Measurements from ENCODE around the gene ZNF138.

- TF ChIP-seq, protein P1, sequence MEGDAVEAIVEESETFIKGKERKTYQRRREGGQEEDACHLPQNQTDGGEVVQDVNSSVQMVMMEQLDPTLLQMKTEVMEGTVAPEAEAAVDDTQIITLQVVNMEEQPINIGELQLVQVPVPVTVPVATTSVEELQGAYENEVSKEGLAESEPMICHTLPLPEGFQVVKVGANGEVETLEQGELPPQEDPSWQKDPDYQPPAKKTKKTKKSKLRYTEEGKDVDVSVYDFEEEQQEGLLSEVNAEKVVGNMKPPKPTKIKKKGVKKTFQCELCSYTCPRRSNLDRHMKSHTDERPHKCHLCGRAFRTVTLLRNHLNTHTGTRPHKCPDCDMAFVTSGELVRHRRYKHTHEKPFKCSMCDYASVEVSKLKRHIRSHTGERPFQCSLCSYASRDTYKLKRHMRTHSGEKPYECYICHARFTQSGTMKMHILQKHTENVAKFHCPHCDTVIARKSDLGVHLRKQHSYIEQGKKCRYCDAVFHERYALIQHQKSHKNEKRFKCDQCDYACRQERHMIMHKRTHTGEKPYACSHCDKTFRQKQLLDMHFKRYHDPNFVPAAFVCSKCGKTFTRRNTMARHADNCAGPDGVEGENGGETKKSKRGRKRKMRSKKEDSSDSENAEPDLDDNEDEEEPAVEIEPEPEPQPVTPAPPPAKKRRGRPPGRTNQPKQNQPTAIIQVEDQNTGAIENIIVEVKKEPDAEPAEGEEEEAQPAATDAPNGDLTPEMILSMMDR (IDR thresholded peaks at IDR 0.05; ENCODE audit: poor library complexity, severe bottlenecking) = no peak
- TF ChIP-seq REST (IDR thresholded peaks at IDR 0.05; ENCODE audit: borderline replicate concordance) (no peak), POLR2AphosphoS5 (IDR thresholded peaks at IDR 0.05) (no peak), EP300 (conservative IDR thresholded peaks at IDR 0.05; ENCODE audit: poor library complexity, severe bottlenecking) (no peak), EZH2 (IDR thresholded peaks at IDR 0.05; ENCODE audit: borderline replicate concordance, insufficient read depth, low read length, poor library complexity, severe bottlenecking) (no peak)
Measured at GRCh38 chr7:64869121-64869725, 75.0 kb downstream of the ZNF138 start.

Data from neural cell (in vitro differentiated cells).